SU-DHL-6 (cell line): ENCODE data around the gene PKN3.

ENCODE experiments used
- CTCF ChIP-seq: fragments of 200-600 bp; sonication (generic); IDR thresholded peaks from one replicate; pipeline ENCODE4 v1.5.1; 2017; ENCODE audit warnings: antibody characterized with exemption, mild to moderate bottlenecking, low read length, moderate library complexity; ENCODE audit not compliant: insufficient read depth, poor library complexity, severe bottlenecking
- EZH2phosphoT487 ChIP-seq: fragments of 200-600 bp; sonication (generic), shearing (Covaris generic); conservative IDR thresholded peaks from 2 replicates; pipeline ENCODE4 v1.6.1; 2018; ENCODE audit warnings: mild to moderate bottlenecking, antibody characterized with exemption, low read length, moderate library complexity, mixed read lengths

- no peak for TF ChIP-seq CTCF
- TF ChIP-seq EZH2phosphoT487: no peak
Observed at GRCh38 chr9:128735373-128735772, 33.1 kb downstream of the PKN3 start.
